Lower leg skin (tissue), 4 donors: Measurements from ENCODE around the gene SLC28A1. TPM values are rescaled to one million over a fixed set of nuclear protein-coding genes. Genes with fewer than 3 reads are reported as not detected.

Source experiments
- DNase-seq, 2 donors: peaks; one replicate each; pipeline ENCODE4 v3.0.0-alpha.2; 2019; ENCODE audit warnings: low spot score in 2 of 2
- H3K4me3 ChIP-seq: fragments of 200-600 bp; sonication (generic); 2 replicates; pipeline ENCODE4 v1.5.1; 2017; ENCODE audit warnings: mild to moderate bottlenecking, low read depth; ENCODE audit not compliant: poor library complexity, severe bottlenecking
- POLR2A ChIP-seq, 2 donors: fragments of 450-650 bp; IDR thresholded peaks; one replicate each; pipeline ENCODE4 v1.6.1; 2016 to 2017; ENCODE audit warnings: antibody characterized with exemption in 2 of 2, mild to moderate bottlenecking in 1 of 2, moderate library complexity in 1 of 2
- WGBS, 2 donors: methylation state at CpG; one replicate each; pipeline ENCODE4 v1.1.5; 2018; 5-methylcytosine and 5-hydroxymethylcytosine counted together
- intact Hi-C: fragments of 100-400 bp; cut with DNase I; formaldehyde crosslinking; loops from one replicate; pipeline ENCODE4 v1.15.0; 2023; ENCODE audit warnings: low total_unique reads
- total RNA-seq, 4 donors: library from RNA; depleted of rRNA; stranded (reverse); fragments of >200 nt; gene quantifications; one replicate each; pipeline ENCODE4 v1.1.0, GENCODE V29; 2016
- TF ChIP-seq, protein P1 (sequence below), 3 donors: fragments of 450-650 bp; IDR thresholded peaks; one replicate each; pipeline ENCODE4 v1.5.1; 2016; ENCODE audit warnings: antibody characterized with exemption in 3 of 3, mild to moderate bottlenecking in 3 of 3, moderate library complexity in 2 of 3

Gene SLC28A1
- total RNA-seq, 4 donors from 2014 or later, result not detected

DNA sequence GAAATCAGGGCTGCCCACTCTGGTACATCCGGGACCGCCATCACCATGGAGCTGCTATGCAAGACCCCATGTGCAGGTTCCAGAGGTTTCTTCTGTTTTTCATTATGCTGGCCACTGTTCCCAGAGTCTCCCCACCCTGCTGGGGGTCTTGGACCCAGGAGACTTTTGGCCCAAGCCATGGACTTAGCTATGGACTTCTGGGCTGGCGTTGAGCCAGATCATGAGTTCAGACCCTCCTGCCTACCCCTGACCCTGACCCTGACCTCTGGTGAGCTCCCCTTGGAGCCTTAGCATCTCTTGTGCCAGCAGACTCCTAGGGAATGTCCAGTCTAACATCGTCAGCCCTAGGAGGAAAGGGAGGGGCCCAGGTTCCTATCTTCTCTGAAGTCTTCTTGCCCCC, 25.3 kb downstream of the SLC28A1 start:
- 73 to 86% methylated on average over 2 to 4 of the region's 4 CpGs for WGBS, 2 donors
- intact Hi-C loops, result no loop called here

DNA sequence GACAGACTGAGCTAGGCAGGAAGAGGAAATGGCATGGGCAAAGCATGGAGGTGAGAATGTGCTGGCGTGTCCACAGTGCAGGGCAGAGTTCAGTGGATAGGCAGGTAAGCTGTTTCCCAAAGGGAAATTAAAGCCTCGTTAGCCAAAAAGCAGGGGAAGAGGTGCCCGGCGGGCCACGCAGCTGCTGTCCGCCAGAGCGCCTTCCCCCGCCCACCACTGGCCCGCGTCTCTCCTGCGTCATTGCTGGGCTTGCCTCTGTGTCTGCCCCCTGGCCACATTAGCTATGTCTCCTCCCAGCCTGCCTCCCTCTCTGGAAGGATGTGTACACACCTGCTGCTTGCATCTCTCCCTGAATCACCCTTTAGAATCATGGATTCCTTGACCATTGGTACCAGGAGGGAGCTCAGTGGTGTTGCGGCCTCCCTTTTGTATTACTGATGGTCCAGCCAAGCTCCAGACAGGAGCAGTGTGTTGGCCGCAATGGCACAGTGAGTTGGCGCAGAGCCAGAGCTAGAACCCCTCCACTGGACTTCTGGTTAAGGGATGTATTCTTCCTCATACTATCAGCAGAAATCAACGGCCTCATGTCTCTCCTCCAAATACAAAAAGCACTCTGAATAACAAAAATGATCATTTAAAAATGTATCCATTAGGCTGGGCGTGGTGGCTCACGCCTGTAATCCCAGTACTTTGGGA, 26.6 kb downstream of the SLC28A1 start:
- intact Hi-C loops, result no loop called here
- DNase-seq, result no peak
- WGBS, 2 donors, result 83 to 95% methylated on average over 17 of the region's 17 CpGs
- no peak overlapping the region for H3K4me3 ChIP-seq
- TF ChIP-seq POLR2A (IDR thresholded peaks at IDR 0.05), result no peak
- TF ChIP-seq, protein P1, sequence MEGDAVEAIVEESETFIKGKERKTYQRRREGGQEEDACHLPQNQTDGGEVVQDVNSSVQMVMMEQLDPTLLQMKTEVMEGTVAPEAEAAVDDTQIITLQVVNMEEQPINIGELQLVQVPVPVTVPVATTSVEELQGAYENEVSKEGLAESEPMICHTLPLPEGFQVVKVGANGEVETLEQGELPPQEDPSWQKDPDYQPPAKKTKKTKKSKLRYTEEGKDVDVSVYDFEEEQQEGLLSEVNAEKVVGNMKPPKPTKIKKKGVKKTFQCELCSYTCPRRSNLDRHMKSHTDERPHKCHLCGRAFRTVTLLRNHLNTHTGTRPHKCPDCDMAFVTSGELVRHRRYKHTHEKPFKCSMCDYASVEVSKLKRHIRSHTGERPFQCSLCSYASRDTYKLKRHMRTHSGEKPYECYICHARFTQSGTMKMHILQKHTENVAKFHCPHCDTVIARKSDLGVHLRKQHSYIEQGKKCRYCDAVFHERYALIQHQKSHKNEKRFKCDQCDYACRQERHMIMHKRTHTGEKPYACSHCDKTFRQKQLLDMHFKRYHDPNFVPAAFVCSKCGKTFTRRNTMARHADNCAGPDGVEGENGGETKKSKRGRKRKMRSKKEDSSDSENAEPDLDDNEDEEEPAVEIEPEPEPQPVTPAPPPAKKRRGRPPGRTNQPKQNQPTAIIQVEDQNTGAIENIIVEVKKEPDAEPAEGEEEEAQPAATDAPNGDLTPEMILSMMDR (IDR thresholded peaks at IDR 0.05), result no peak

More for the DNA sequence above, 25.3 kb downstream of the SLC28A1 start:
- H3K4me3 ChIP-seq, result no peak overlapping the region
- no peak for DNase-seq
- TF ChIP-seq, protein P1 (IDR thresholded peaks at IDR 0.05), result no peak
- TF ChIP-seq POLR2A (IDR thresholded peaks at IDR 0.05), result no peak

DNA sequence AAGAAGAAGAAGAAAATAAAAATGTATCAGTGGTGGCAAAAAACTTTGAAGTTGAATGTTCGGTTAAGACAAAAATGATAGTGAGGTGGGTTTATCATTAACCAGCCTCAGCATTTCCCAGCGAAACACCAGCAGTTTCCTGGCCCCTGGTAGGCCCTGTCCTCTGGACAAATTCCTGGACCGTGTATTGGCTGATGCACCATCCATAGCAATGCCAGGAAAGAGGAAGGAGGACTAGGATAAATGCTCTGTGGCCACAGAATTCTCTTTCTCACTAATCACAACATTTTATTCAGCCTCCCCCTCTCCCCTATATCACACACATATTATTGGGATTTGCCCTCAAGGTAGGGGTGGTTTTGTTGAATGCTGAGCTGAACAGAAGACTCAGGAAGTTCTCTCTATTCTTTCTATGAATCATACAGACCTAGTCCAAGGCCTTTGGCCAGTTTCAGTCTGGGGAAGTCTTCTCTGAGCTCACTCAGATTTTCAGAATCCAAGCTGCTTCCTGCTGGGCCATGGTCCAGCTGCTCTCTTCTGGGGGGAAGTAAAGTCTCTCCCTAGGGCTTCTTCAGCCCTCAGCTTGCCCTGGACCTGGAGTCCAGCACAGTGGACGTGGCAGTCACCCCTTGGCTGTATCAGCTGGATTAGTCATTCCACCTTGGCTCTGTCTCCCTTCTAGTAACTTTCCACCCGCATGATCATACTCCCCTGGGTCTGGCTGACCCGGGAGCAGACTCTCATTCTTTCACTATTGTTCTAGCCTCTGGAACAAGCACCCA, 27.6 kb downstream of the SLC28A1 start:
- intact Hi-C loops, result no loop called here
- DNase-seq, result peak; percentile 86 to 95
- no peak overlapping the region for H3K4me3 ChIP-seq
- WGBS, 2 donors, result 33 to 42% methylated on average over 6 of the region's 6 CpGs
- no peak for TF ChIP-seq POLR2A (IDR thresholded peaks at IDR 0.05)
- TF ChIP-seq, protein P1 (IDR thresholded peaks at IDR 0.05), result no peak

DNA sequence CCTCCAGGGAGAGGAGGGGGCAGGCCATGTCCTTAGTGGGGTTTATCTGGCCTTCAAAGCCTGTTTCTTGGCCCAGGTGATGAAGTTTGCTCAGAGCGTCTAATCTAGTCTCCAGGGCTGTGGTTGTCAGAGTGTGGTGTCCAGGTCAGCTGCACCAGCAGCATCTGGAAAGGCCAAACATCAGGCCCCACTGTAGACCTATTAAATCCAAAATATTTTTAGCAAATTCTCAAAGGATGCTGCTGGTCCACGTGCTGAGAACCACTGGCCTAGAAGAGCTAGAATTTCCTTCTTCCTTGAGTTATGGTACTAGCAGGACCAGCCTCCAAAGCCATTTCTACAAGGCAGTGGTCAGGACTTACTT, 28.9 kb downstream of the SLC28A1 start:
- TF ChIP-seq, protein P1 (IDR thresholded peaks at IDR 0.05), result no peak
- no peak for TF ChIP-seq POLR2A (IDR thresholded peaks at IDR 0.05)
- intact Hi-C loops, result no loop called here
- DNase-seq, result no peak
- 65 to 79% methylated on average over 2 of the region's 2 CpGs for WGBS, 2 donors
- no peak overlapping the region for H3K4me3 ChIP-seq

DNA sequence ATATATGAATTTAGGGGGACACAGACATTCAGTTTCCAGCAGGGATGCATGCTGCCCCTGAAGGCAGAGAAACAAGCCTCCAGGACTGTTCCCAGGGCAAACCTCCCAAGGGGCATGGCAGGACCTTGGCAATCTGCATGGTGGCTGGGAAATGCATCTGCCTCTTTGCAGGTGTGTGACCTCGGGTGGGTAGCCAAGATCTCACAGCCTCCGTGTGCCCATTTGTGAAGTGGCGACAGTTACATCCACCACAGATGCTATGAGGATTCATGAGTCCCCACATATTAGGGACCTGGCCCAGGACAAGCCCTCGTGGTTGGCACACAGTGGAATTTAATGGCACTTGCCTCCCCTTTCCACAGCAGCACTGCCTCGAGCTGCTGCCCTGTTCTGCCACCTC, 29.9 kb downstream of the SLC28A1 start:
- intact Hi-C loops, result no loop called here
- 73 to 78% methylated on average over 5 of the region's 5 CpGs for WGBS, 2 donors
- TF ChIP-seq, protein P1 (IDR thresholded peaks at IDR 0.05), result no peak
- no peak for TF ChIP-seq POLR2A (IDR thresholded peaks at IDR 0.05)
- no peak for DNase-seq
- H3K4me3 ChIP-seq, result no peak overlapping the region
